GM18526 (cell line): ENCODE results near the gene SNX1.

Experiments used
- POLR2A ChIP-seq: IDR thresholded peaks from 3 replicates; pipeline ENCODE4 v1.6.1; 2011; ENCODE audit not compliant: insufficient read length; ENCODE audit errors: extremely low read depth

SNX1 gene

GRCh38 chr15:64132217-64132616 lies 36.4 kb downstream of the SNX1 start:
- TF ChIP-seq POLR2A: no peak

- no peak for TF ChIP-seq POLR2A
Observed at GRCh38 chr15:64133623-64134344, 38.0 kb downstream of the SNX1 start.

DNA sequence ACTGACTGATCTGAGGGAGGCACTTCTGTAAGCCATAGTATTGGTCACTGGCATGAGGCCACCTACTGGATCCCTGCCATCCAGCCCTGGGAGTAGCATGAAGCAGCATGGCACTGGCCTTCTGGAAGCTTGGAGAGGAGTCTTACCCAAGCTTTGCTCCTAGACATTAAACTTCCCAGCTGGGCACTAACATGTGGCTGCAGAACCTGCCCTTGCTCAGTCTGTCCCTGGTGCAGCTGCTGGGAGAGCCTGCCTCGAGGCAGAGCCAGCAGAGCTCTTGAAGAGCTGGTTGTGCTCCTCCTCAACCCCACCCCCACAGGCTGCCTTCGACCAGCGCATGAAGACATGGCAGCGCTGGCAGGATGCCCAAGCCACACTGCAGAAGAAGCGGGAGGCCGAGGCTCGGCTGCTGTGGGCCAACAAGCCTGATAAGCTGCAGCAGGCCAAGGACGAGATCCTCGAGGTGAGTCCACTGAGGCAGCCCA lies 38.6 kb downstream of the SNX1 start:
- TF ChIP-seq POLR2A: no peak

GRCh38 chr15:64136347-64136746 lies 40.6 kb downstream of the SNX1 start:
- no peak for TF ChIP-seq POLR2A

DNA sequence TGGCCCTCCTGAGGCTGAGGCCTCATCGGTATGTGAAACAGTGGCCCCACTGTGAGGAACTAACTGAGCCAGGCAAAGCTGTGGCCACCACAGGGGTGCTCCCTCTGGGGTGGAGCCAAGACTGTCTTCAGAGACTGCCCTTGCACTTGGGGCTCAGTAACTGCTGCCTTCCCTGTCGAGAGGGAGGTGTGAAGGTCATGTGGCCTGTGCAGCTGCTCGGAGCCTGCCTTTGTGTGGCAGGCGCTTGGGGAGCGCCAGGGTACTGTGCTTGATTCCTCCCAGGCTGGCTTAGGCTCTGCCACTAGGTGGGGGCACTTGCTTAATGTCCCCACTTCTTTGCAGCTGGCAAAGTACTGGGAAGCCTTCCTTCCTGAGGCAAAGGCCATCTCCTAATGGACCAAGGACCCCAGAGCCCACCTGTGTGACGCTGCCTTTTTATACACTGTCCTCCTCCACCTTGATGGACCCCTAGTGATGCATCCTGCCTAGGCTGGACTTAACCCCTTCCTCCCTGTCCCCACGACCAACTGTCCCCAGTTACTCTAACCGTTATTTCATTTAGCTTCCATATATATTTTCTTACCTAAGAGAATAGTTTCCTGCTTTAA lies 41.5 kb downstream of the SNX1 start:
- no peak for TF ChIP-seq POLR2A

GRCh38 chr15:64138331-64138941 lies 42.7 kb downstream of the SNX1 start:
- TF ChIP-seq POLR2A: no peak

DNA sequence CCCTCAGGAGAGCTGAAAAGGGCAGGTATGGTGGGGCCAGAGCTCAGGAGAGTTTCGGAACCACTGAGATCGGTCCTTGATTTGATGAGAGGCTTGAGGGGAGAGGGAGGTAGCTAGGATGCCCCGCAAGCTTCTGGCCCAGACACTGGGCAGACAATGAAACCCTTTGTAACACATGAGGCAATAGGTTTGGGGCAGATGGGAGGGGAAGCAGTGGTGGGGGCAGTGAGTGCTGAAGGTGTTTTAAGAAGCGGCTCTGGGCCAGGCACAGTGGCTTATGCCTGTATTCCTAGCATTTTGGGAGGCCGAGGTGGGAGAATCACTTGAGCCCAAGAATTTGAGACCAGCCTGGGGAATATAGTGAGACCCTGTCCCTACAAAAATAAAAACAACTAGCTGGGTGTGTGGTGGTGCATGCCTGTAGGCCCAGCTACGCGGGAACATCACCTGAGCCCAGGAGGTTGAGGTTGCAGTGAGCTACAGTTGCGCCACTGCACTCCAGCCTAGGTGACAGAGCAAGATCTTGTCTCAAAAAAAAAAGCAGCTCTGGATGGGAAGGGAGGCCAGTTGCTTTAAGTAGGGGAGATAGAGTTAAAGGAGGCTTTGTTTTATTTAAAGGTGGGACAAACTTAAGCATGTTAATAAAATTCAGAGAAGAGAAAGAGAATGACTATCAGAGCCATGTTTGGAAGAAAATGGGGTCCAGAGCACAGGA lies 46.2 kb downstream of the SNX1 start:
- TF ChIP-seq POLR2A: no peak

- no peak for TF ChIP-seq POLR2A
Observed at GRCh38 chr15:64143276-64143675, 47.5 kb downstream of the SNX1 start.

- no peak for TF ChIP-seq POLR2A
Observed at GRCh38 chr15:64144192-64144564, 48.4 kb downstream of the SNX1 start.

DNA sequence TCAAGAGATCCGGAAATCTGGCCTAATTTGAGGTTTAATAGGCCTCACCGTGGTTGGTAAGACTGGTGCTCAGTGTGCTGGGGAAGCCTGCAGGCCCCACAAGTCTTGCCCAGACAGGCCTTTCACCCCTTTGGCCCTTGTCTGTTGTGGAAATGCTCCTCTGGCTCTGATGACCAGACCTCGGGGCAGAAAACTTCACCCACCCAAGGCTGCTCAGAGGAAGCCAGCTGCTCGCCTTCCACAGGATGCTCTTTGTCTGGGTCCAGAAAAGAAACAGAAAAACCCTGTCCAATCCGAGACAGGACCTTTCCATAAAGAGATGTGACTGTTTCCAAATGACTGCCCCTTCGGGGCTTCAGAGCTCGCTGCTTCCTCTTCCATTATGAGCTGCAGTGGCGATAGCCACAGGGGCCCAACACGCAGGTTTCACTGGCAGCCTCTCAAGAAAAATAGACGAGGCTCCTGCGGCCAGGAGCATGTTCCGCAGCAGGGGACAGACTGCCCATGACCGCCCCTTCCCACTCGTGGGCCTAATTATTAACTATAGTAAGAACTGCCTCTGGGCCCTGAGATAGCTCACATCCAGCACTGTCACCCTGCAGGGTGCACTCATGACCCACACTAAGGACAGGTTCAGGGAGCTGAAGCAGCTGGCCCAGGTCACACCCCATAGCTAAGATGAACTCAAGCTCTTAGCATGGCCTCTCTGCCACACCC lies 48.9 kb downstream of the SNX1 start:
- no peak for TF ChIP-seq POLR2A

DNA sequence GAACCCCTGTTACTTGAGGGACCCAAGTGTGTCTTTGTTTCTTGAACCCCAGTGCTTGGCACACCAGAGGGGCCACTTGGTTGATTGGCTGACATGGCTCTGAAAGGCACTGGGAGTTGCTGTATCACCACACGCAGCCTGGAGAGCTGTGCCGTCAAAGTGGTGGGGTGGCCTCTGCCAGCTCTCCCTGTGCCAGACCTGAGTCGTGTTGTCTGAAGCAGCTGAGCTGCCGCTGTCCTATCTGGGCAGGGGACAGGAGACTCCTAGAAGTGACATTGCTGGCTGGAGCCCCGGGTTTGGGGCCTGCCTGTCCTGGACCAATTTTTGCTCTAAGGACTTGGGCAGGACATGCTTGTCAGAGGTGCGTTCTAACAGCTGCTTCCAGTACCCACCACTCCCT lies 50.3 kb downstream of the SNX1 start:
- no peak for TF ChIP-seq POLR2A

- TF ChIP-seq POLR2A: no peak
Observed at GRCh38 chr15:64146520-64146884, 50.7 kb downstream of the SNX1 start.

DNA sequence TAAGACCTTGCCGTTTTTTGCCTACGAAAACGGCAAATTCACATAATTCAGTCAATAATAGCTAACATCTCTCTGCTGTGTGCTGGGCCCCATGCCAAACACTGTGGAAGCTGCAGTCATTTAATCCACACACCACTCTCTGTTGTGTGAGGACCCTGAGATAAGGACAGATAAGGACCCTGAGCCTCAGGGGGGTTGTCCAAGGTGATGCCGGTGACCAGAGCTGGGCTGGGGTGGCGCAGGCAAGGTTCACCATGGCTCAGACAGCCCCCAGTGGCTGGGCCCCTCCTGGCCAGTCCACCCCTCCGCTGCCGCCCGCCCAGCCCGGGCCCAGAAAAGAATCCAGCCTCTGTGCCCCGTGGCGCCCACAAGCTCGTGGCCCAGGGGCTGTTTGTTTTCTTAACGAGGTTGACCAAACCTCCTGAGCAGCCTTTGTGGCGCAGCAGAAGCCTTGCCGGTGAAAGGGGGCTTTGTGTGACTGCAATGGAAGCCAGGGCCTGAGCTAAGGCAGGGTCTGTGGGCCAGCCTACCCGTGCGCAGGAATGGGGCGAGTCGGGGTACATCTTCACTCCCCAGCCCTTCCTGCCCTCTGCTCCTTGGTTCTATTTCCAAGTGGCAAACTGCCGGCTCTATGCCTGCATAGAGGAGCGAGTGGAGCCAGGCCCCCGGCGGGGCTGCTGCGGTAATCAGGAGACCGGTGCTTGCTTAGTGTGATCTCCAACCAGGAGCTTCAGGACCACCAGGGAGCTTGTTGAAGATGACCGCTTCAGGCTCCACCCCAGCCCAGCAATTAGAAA lies 51.3 kb downstream of the SNX1 start:
- no peak for TF ChIP-seq POLR2A

DNA sequence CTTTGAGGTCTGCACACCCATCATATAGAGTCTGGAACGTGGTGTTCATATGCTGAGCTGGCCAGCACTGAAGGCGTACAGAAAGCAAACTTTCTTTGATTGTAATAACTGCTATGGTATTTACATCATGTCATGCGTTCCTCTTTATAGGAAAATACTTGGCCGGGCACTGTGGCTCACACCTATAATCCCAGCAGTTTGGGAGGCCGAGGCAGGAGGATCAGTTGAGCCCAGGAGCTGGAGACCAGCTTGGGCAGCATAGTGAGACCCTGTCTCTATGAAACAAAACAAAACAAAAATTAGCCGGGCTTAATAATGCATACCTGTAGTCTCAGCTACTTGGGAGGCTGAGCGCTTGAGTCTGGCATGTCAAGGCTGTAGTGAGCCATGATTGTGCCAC lies 52.4 kb downstream of the SNX1 start:
- TF ChIP-seq POLR2A: no peak
